A549 (cell line): Measurements from ENCODE around the gene MICU2. TPM values are rescaled to one million over a fixed set of nuclear protein-coding genes. Genes with fewer than 3 reads are reported as not detected.

Experiments
- ATAC-seq, 2 experiments: fragments of 200-7000 bp in 1 of 2; fragments of >200 bp in 1 of 2; cut with Nextera tagmentation in 1 of 2; cut with Tn5 transposase in 1 of 2; 3 replicates each; pipeline versions ENCODE4 v1.8.0 to v1.9.1; 2018 to 2020; ENCODE audit warnings: mild to moderate bottlenecking in 1 of 2, moderate library complexity in 1 of 2
- CTCF ChIA-PET: fragments of 300-600 bp; sonication (Branson Sonifier 250); formaldehyde crosslinking; extraction: SDS; loops from one replicate; lab custom pipeline; 2021; ENCODE audit warnings: antibody characterized with exemption, inconsistent platforms; lab: Yijun Ruan, JAX
- POLR2A ChIA-PET: fragments of 350-600 bp; formaldehyde crosslinking; extraction: SDS; loops from one replicate; lab custom pipeline; 2021; ENCODE audit warnings: antibody characterized with exemption, inconsistent platforms; lab: Yijun Ruan, JAX
- DNase-seq, 2 experiments: peaks; one replicate each; pipeline versions ENCODE4 v3.0.0 to v3.0.0-alpha.2; 2011 to 2016; ENCODE audit warnings: low read depth in 1 of 2, low spot score in 1 of 2
- FAIRE-seq: peaks from 2 replicates; lab custom pipeline; 2011; peaks lifted over from hg19 to GRCh38; lab: Jason Lieb, UNC
- H3K27ac ChIP-seq, 2 experiments: fragments of >200 bp; sonication (Bioruptor Twin); formaldehyde crosslinking; 3 replicates each; pipeline ENCODE4 v1.5.1; 2016 to 2017
- H3K4me1 ChIP-seq: fragments of >200 bp; sonication (Bioruptor Twin); formaldehyde crosslinking; 3 replicates; pipeline ENCODE4 v1.6.1; 2016
- H3K4me2 ChIP-seq: fragments of >200 bp; sonication (Bioruptor Twin); formaldehyde crosslinking; 3 replicates; pipeline ENCODE4 v1.6.1; 2016
- H3K4me3 ChIP-seq: fragments of >200 bp; sonication (Bioruptor Twin); formaldehyde crosslinking; 3 replicates; pipeline ENCODE4 v1.5.1; 2016
- H3K9me3 ChIP-seq: fragments of >200 bp; sonication (Bioruptor Twin); formaldehyde crosslinking; 3 replicates; pipeline ENCODE4 v1.6.1; 2016
- BCL3 ChIP-seq: fragments of >200 bp; sonication (Bioruptor Twin); formaldehyde crosslinking; IDR thresholded peaks from 3 replicates; pipeline ENCODE4 v1.6.1; 2016
- BHLHE40 ChIP-seq: IDR thresholded peaks from 2 replicates; pipeline ENCODE4 v1.6.1; 2012; ENCODE audit warnings: low read depth, low read length, inconsistent platforms
- EHF ChIP-seq: fragments of 250-450 bp; sonication (Bioruptor Pico); IDR thresholded peaks from 2 replicates; pipeline ENCODE4 v1.5.0; 2020; ENCODE audit warnings: mild to moderate bottlenecking
- FOSB ChIP-seq: fragments of 250-450 bp; sonication (Bioruptor Pico); IDR thresholded peaks from 2 replicates; pipeline ENCODE4 v1.5.0; 2020; ENCODE audit warnings: mild to moderate bottlenecking, moderate library complexity
- HDAC2 ChIP-seq: fragments of 200-600 bp; sonication (generic); IDR thresholded peaks from 2 replicates; pipeline ENCODE4 v1.6.1; 2016
- HES2 ChIP-seq: fragments of >200 bp; sonication (Bioruptor Twin); formaldehyde crosslinking; IDR thresholded peaks from 2 replicates; pipeline ENCODE4 v1.6.1; 2016
- HOXA7 ChIP-seq: fragments of 250-450 bp; sonication (Bioruptor Pico); IDR thresholded peaks from 2 replicates; pipeline ENCODE4 v1.5.0; 2020; ENCODE audit warnings: mild to moderate bottlenecking, moderate library complexity
- KDM1A ChIP-seq: fragments of 200-600 bp; sonication (generic); IDR thresholded peaks from 2 replicates; pipeline ENCODE4 v1.6.1; 2016; ENCODE audit warnings: low read depth, mild to moderate bottlenecking
- MAFK ChIP-seq: fragments of 450-650 bp; IDR thresholded peaks from 2 replicates; pipeline ENCODE4 v1.6.1; 2014; ENCODE audit not compliant: partially characterized antibody
- MAZ ChIP-seq: fragments of 150-350 bp; IDR thresholded peaks from 2 replicates; pipeline ENCODE4 v1.6.1; 2014; ENCODE audit warnings: antibody characterized with exemption, low read depth, low read length, borderline replicate concordance
- NFE2L2 ChIP-seq: fragments of 150-350 bp; conservative IDR thresholded peaks from 2 replicates; pipeline ENCODE4 v1.6.1; 2014; ENCODE audit warnings: low read length
- NR3C1 ChIP-seq: fragments of >200 bp; sonication (Bioruptor Twin); formaldehyde crosslinking; IDR thresholded peaks from 3 replicates; pipeline ENCODE4 v1.6.1; 2017
- RCOR1 ChIP-seq: fragments of 150-350 bp; IDR thresholded peaks from 2 replicates; pipeline ENCODE4 v1.6.1; 2014; ENCODE audit warnings: antibody characterized with exemption, low read length, low read depth
- SMC3 ChIP-seq: fragments of >200 bp; sonication (Bioruptor Twin); formaldehyde crosslinking; IDR thresholded peaks from 3 replicates; pipeline ENCODE4 v1.6.1; 2018; ENCODE audit warnings: inconsistent platforms
- TP53 ChIP-seq: fragments of 250-450 bp; sonication (Bioruptor Pico); IDR thresholded peaks from 2 replicates; pipeline ENCODE4 v1.5.0; 2021; ENCODE audit warnings: mild to moderate bottlenecking, moderate library complexity
- ZSCAN20 ChIP-seq: fragments of 250-450 bp; sonication (Bioruptor Pico); IDR thresholded peaks from 2 replicates; pipeline ENCODE4 v1.8.0; 2022; ENCODE audit warnings: mild to moderate bottlenecking, moderate library complexity
- WGBS: methylation state at CpG from one replicate; pipeline ENCODE4 v1.1.6; 2017; ENCODE audit errors: missing lambda C conversion rate; 5-methylcytosine and 5-hydroxymethylcytosine counted together
- polyA plus RNA-seq, 4 experiments: library from polyadenylated mRNA; depleted of rRNA in 3 of 4; stranded (reverse); fragments of >200 nt; fragmentation: RNase III in 1 of 4; extraction: RNeasy Plus Mini Kit Qiagen cat#74134 plus additional on column Dnase treatment in 1 of 4; gene quantifications; 2 replicates in 3 of 4; 3 replicates in 1 of 4; pipeline ENCODE4 v1.2.3, GENCODE V29; 2011 to 2017
- TF ChIP-seq, protein P1 (sequence below): IDR thresholded peaks from 2 replicates; pipeline ENCODE4 v1.6.1; 2012; ENCODE audit warnings: low read depth, borderline replicate concordance
- TF ChIP-seq, protein P2 (sequence below): fragments of 150-350 bp; IDR thresholded peaks from 2 replicates; pipeline ENCODE4 v1.6.1; 2014; ENCODE audit warnings: low read depth, mild to moderate bottlenecking, low read length

MICU2 gene
- polyA plus RNA-seq, 2 of the 4 experiments (the other 2 are of a cell fraction) = 24.7 to 42.6 TPM

DNA sequence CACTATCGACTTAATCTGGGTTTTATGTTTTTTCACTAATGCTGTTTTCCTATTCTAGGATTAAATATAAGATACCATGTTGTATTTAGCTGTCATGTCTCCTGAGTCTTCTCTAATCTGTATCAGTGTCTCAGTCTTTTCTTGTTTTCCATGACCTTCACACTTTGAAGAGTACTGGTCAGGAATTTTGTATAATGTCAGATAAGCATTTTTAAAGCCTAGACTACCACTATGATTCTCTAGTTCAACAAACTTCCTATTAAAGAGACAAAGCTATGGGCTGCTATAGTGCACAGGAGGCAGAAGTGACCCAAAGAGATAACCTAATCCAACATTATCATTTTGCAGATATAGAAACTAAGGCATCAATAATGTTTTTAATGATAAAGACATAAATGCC lies 81.8 kb downstream of the MICU2 start:
- no peak for DNase-seq
- no peak overlapping the region for H3K4me2 ChIP-seq
- FAIRE-seq = no peak
- POLR2A ChIA-PET = no interaction called here
- TF ChIP-seq BCL3 (no peak), HDAC2 (no peak), RCOR1 (no peak), HOXA7 (no peak), SMC3 (no peak), KDM1A (no peak), MAFK (peak; percentile 36), HES2 (no peak)
- TF ChIP-seq, protein P1, sequence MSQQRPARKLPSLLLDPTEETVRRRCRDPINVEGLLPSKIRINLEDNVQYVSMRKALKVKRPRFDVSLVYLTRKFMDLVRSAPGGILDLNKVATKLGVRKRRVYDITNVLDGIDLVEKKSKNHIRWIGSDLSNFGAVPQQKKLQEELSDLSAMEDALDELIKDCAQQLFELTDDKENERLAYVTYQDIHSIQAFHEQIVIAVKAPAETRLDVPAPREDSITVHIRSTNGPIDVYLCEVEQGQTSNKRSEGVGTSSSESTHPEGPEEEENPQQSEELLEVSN = no peak
- TF ChIP-seq, all 56 proteins: peak for 1
- Histone ChIP-seq H3K27ac (no peak overlapping the region), H3K9me3 (no peaks in the 10 kb centered on the region), H3K4me3 (no peak overlapping the region), H3K4me1 (peaks cover 7% of the 10 kb centered on the region; the same call in 1 of the 3 replicates)
- 94% methylated on average over 1 of the region's 1 CpG for WGBS
- CTCF ChIA-PET = interaction anchor here (1.6 kb wide), 1 partner anchor 17 kb away, joined by 3 read pairs; no protein-coding TSS in a partner anchor
- ATAC-seq = no peak

- TF ChIP-seq TP53 (CRISPR knock-in tag) (no peak), HOXA7 (no peak), SMC3 (no peak), RCOR1 (no peak), MAZ (no peak), FOSB (CRISPR knock-in tag) (no peak), BCL3 (no peak), ZSCAN20 (CRISPR knock-in tag) (no peak)
- TF ChIP-seq, protein P2, sequence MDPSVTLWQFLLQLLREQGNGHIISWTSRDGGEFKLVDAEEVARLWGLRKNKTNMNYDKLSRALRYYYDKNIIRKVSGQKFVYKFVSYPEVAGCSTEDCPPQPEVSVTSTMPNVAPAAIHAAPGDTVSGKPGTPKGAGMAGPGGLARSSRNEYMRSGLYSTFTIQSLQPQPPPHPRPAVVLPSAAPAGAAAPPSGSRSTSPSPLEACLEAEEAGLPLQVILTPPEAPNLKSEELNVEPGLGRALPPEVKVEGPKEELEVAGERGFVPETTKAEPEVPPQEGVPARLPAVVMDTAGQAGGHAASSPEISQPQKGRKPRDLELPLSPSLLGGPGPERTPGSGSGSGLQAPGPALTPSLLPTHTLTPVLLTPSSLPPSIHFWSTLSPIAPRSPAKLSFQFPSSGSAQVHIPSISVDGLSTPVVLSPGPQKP = no peak
- ChIA-PET POLR2A (interaction anchor here (0.9 kb wide), 1 partner anchor 559 kb away, joined by 8 read pairs; no protein-coding TSS in a partner anchor), CTCF (interaction anchor here (0.6 kb wide), 1 partner anchor 798 kb away, joined by 3 read pairs; no protein-coding TSS in a partner anchor)
- no peak for DNase-seq
- Histone ChIP-seq H3K27ac (no peak overlapping the region), H3K9me3 (no peaks in the 10 kb centered on the region), H3K4me2 (no peak overlapping the region), H3K4me3 (no peak overlapping the region), H3K4me1 (peaks cover 7% of the 10 kb centered on the region; the same call in 1 of the 3 replicates)
- no peak for FAIRE-seq
- 71% methylated on average over 8 of the region's 8 CpGs for WGBS
- ATAC-seq = no peak
Measured at GRCh38 chr13:21518617-21519144, 85.3 kb downstream of the MICU2 start.

- no peak overlapping the region for H3K4me3 ChIP-seq
- WGBS = 96% methylated on average over 16 of the region's 16 CpGs
- FAIRE-seq = no peak
- no peak for DNase-seq
- H3K9me3 ChIP-seq = no peaks in the 10 kb centered on the region
- H3K27ac ChIP-seq = no peak overlapping the region
- TF ChIP-seq BCL3 (no peak), BHLHE40 (no peak), EHF (no peak), NR3C1 (no peak), NFE2L2 (no peak)
- ChIA-PET POLR2A (no interaction called here), CTCF (no interaction called here)
- H3K4me1 ChIP-seq = peaks cover 7% of the 10 kb centered on the region; the same call in 1 of the 3 replicates
- no peak for ATAC-seq
- no peak overlapping the region for H3K4me2 ChIP-seq
Measured at GRCh38 chr13:21517576-21517975, 86.4 kb downstream of the MICU2 start.
